SKM-1 (cell line): Measurements from ENCODE around the gene RFX6.
"Not testable (repeated sequence)": the region's sequence is repeated elsewhere in the genome, so short reads cannot be mapped to it uniquely, and the experiment has no call there.

ENCODE experiments used
- DNase-seq: peaks from one replicate; lab custom pipeline; 2025; ENCODE audit not compliant: unreplicated experiment; lab: John Stamatoyannopoulos, UW

RFX6 gene, protein sequence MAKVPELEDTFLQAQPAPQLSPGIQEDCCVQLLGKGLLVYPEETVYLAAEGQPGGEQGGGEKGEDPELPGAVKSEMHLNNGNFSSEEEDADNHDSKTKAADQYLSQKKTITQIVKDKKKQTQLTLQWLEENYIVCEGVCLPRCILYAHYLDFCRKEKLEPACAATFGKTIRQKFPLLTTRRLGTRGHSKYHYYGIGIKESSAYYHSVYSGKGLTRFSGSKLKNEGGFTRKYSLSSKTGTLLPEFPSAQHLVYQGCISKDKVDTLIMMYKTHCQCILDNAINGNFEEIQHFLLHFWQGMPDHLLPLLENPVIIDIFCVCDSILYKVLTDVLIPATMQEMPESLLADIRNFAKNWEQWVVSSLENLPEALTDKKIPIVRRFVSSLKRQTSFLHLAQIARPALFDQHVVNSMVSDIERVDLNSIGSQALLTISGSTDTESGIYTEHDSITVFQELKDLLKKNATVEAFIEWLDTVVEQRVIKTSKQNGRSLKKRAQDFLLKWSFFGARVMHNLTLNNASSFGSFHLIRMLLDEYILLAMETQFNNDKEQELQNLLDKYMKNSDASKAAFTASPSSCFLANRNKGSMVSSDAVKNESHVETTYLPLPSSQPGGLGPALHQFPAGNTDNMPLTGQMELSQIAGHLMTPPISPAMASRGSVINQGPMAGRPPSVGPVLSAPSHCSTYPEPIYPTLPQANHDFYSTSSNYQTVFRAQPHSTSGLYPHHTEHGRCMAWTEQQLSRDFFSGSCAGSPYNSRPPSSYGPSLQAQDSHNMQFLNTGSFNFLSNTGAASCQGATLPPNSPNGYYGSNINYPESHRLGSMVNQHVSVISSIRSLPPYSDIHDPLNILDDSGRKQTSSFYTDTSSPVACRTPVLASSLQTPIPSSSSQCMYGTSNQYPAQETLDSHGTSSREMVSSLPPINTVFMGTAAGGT

DNA sequence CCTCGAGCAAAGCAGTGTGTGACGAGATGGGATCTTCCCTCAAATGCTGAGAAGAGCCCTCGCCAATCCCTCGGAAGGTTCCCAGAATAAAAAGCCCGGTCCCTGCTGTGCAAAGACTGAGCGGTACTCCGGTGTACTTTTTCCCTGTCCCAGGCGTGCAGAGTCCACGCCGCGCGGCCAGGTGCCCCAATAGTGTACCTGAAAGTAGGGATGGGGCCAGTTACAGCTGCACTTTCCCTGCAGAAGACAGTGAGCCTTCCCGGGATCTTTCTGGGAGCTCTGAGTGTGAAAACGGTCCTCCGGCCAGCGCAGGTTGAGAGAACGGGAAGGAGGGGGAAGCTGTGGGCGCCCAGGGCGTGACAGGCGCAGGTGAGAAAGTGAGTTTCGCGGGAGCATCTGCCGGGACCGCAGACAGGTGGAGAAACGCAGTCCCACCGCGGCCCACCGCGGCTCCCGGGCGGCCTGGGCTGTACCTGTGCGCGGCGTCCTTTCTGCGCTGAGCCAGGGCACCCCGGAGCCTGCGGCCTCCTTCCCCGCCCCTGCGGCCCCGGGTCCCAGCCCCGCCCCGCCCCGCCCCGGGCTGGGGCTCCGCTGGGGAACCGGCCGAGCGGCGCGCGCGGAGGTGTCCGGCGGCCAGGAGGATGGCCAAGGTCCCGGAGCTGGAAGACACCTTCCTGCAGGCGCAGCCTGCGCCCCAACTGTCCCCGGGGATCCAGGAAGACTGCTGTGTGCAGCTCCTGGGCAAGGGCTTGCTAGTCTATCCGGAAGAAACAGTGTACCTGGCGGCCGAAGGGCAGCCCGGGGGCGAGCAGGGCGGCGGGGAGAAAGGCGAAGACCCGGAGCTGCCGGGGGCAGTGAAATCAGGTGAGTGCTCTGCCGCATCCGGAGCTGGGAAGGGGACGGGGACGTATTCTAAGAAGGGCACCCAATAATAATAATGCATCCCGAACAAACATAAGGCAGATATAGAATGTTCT, at the start of gene RFX6:
TSS of gene RFX6 (plus strand) at position 608 of the 977 bp plus-strand sequence. CDS start at position 642, 34 bp downstream.
- no peak for DNase-seq

DNA sequence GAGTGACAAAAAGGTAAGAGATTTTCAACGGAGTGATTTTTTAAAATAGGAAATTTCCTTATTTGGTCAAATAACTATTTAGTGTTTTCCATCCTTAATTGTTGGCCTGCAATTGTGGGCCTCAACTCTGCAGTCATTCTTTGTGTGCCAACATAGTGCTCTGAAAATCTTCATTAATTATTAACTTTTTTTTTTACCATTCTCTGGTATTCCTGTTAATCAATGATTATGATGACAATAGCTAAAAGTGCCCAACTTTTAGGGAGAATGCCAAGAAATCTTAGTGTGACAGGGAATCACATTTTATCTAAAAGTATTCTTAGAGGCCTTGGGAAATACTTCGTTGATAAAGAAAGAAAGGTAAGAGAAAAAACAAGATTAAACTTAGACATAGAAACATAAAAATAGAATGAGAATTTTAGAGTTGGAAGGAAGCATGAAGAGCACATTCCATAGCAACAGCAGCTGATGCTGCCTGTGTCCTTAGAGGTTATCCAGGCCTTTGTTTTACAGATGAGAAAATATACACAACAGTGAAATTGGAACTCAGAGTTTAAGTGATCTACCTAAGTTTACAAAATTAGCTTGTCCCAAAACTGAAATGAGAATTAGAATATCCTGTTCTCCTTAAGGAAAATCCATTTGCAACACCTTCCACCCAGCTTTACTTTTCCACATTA, 49.3 kb upstream of the RFX6 start:
- no peak for DNase-seq

DNA sequence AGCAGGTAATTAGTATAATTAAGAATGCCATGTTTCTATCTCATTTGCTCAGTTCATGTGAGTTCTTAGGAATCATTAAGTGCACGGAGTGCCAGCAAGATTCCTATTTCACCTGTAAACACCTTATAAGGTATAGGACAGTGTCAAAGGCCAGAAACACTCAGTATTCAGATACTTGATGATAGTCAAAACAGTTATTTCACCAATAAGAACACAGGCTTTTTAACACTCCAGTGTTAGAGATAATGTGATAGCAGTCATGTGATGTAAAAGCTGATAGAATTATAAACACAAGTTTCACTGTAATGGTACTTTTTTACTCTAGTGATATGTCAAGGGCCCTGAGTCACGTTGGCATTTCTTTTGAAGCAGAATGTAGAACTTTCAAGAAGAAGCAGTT, 48.1 kb upstream of the RFX6 start, which contains the start of gene GPRC6A:
TSS of gene GPRC6A (minus strand) at position 101 of the 400 bp plus-strand sequence. CDS start at position 31, 70 bp downstream.
- DNase-seq, result no peak

DNA sequence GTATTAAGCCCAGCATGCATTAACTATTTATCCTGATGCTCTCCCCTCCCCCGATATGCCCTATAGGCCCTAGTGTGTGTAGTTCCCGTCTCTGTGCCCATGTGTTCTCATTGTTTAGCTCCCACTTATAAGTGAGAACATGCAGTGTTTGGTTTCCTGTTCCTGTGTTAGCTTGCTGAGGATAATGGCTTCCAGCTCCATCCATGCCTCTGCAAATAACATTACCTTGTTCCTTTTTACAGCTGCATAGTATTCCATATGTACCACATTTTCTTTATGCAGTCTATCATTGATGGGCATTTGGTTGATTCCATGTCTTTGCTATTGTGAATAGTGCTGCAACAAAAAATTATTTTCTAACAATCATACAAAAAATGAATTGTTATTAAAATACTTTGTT, 42.5 kb upstream of the RFX6 start:
- DNase-seq, result not testable (repeated sequence)

DNA sequence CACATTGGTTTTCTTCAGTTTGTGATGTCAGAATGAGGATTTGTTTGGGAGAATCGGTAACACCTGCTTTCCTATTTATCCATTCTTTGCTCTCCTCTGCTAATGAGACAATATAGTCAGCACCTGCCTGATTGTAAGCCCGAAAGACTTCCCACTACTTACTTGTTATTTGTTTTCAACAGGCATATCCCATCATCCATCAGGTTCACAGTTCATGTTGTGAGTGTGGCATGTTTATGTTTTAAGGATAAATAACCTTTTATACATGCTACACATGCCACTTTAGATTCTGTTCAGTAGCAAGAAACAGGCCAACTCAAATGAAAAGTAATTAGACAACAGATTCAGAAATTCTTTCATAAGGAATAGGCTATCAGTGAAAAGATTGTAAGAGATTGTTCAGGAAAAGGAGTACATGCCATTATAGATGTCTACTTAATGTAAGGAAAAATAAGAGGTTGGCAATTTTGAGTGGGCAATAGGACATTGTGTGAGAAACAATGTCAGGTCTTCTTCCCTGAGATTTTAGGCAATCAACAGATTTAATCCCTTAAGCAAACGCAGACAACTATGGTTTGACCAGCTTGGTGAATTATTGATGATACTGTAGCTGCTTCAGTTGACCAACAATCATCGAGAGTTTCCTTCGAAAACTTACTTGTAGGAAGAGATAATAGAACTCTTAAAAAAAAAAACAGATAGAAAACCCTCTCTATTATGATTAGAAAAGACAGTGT, 40.3 kb upstream of the RFX6 start:
- DNase-seq, result no peak

DNA sequence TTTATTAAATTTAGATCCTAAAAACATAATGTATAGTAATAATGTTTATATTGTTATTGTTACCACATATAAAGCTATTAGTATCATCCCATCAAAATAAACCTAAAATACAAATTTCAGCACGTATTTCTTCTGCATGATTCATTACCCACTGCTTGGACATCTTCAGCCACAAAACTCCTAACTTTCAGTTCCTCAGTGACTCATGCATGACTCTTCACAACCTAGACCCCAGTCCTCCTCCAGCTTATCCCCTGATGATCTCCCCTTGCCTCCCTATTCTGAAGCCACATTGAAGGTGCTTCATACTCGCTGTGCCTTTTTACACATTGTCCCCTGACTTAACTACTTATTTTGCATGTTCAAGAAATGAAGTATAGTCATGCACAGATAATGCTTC, 37.0 kb upstream of the RFX6 start:
- DNase-seq, result no peak

DNA sequence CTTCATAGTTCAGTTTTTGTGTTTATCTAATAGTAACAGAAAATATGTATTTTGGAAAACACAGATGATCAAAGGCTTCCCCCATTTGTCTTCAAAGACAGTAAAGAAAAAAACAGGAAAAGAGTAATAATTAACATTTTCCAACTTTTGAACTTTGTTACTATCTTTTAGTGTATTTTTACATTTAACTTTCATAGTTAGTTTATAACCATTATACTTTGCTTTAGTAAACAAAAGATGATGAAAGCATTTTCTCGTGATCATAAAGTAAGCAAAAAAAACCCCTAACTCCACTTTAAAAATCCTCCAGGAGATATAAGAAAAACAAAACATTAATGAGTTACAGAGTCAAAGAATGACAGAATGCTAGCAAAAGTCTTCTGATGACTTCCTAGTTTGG, 34.6 kb upstream of the RFX6 start:
- no peak for DNase-seq

DNA sequence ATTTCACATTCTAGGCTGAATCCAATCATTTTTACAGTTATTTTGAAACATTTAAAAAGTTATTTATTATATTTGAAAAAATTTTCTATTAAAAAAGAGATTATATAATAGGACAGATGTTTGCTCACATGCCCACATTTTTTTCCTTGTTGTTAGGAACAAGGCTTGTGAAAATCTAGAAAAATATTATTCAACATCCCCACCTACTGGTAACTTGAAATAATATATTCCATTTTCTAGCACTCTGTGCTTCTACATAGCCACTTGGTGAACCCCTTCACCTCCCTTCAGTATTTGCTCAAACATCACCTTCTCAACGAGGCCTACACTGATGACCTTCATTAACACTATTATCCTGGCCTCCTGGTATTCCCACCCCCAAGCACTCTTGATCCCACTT, 29.8 kb upstream of the RFX6 start:
- DNase-seq, result no peak

DNA sequence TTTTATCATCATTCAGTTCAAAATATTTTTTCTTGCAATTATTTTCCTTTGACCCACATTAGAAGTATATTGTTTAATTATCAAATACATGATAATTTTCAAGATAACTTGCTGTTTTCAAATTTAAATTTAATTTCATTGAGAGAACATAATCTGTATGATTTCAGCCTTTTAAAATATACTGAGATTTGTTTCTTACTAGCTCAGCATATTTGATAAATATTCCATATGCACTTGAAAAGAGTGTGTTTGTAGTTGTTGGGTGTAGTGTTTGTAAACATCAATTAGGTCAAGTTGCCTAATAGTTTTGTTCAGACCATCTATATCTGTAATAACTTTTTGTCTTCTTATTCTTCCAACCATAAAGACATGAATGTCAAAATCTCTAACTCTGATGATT, 19.0 kb upstream of the RFX6 start:
- DNase-seq, result no peak

DNA sequence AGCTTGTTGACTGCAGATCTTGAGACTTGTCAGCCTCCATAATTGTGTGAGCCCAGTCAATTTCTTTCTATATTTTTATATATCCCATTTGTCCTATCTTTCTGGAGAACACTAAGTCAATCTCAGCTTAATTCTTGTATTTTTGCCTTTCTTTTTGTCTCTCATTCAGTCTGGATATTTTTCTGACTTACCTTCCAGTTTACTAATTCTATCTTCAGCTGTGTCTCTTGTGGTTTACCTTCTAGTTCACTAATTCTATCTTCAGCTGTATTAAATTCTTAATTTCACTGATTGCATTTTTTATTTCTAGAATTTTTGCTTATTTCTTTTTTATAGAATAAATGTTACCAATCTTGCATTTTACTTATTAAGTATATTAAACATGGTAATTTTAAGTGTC, 17.8 kb upstream of the RFX6 start:
- no peak for DNase-seq

DNA sequence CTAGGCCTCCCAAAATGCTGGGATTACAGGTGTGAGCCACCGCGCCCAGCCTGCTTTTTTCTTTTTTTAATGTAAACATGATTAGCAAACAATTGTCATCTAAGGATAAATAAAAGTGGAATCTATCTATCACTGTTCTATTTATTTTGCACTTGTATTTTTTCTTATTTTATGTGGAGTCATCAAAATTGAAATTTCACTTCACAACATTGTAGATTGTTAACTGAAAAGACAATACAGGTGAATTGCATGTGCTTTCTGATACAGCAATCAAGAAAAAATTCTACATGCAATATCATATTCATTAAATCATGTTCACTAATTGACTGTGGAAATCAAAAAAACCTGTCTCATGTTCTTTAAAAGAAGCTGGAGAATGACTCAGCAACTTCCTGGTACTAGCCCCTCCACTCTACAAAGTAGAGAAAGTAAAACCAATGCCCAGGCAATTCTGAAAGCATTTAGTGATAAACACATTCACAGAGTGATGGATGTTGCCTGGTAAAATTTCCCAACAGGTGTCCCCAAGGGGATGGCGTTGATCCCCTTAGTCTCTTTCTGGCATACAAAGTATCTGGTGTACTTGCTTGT, 10.7 kb upstream of the RFX6 start:
- DNase-seq, result no peak

DNA sequence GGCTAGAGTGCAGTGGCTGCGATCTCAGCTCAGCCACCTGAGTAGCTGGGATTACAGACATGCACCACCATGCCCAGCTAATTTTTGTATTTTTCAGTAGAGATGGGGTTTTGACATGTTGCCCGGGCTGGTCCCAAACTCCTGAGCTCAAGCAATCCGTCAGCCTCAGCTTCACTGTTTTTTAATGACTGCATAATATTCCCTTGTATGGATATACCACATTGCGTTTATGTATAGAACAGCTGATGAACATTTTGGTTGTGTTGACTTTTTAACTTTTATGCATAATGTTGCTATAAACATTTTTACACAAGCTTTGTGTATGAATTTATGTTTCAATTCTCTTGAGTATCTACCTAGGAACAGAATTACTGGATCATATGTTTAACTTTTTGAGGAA, 4.3 kb upstream of the RFX6 start:
- DNase-seq, result no peak

DNA sequence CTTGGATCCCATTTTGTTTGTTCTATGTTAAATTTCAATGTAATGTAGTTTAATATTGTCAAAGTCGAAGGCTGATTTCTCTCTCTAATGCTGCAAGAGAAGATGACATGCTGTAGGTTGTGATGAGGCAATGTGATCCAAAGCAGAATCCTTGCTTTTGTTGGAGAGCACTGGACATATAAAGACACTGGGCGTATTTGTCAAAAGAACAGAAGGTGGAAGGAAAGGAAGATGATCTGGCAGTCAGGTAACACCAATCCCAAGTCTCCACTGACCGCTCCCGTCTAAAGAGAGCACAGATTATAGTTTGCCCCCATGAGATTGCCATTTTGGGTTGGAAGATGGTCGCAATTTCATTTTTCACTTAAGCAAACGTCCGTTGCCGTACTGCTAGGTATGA, 935 bp upstream of the RFX6 start:
- DNase-seq, result no peak

DNA sequence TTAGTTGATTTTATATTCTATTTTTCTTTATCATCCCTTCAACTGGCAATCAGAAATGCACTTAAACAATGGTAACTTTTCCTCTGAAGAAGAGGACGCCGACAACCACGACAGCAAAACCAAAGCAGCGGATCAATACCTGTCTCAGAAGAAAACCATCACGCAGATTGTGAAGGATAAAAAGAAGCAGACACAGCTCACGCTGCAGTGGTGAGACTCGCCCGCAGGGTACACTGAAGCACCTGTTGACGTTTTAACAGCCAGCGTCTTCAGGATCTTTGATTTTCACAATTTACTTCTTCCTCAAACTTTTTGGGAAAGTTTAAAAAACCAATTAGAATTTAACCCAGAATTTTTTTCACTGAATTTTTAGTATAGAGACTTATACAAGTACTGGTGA, 701 bp downstream of the RFX6 start:
- no peak for DNase-seq

DNA sequence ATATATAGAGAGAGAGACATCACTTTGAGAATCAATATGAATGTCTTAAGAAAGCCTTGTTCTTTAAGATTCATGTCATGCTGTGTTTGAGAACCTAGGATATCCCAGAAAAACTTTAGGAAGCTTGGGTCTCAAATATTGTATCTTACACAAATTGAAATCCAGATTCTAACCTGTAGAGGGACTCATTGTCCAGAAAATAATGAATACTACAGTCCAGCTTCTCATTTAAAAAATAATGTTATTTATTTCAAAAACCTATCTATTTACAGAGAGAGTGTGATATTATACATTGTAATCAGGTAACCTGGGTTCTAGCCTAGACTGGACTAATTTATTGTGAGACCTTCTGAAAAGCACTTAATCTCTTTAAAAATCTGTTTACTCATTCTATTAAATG, 4.2 kb downstream of the RFX6 start:
- DNase-seq, result no peak

DNA sequence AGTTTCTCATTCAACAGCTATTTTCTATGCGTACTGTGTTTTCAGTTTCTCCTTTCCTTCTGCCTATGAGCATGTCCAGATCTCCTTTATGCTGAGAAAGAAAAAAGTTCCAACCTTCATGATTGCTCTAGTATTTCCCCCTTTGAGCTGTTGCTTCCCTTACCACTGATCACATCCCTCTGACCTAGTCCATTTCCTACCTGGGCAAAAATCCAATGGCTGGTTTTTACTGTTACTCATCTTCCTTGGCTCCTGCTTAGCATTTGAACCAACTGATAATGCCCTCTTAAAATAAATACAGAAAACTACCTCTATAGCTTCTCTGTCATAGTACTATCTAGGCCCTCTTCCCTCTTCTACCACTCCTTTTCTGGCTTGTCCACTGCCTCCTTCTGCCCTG, 6.0 kb downstream of the RFX6 start:
- DNase-seq, result no peak

DNA sequence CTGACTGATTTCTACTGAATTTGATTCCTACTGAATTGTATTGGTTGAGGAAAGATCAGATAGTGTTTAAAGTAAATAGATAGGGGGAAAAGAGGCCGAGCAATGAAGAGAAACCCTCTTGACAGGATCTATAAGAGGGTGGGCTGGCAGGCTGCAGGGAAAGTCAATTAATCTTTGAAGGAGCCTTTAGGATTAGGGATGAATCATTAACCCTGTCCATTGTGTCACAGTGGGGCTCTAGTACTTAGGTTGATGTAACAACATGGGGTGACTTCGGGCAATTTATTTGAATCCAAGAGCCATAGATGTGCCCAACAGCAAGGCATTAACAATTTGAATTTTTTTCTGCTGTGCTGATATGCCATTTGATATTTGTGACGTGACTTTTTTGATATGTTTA, 7.5 kb downstream of the RFX6 start:
- no peak for DNase-seq

DNA sequence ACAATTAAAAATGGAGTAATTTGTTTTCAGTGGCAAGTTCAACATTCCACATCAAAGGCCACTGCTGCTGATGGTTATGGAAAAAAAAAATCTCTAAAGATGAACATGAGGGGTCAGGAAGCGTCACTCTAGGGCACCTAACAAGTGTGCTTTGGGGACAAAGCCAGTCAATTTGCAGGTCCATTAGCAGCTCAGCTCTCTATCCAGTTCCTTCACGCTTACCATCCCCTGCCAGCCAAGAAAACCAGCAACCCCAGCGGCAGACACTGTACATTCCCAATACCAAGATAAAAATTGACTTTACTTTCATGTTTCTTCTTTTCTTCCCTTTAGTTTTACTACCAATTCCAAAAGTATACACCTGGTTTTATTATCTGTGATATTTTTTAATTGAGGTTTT, 10.1 kb downstream of the RFX6 start:
- no peak for DNase-seq

DNA sequence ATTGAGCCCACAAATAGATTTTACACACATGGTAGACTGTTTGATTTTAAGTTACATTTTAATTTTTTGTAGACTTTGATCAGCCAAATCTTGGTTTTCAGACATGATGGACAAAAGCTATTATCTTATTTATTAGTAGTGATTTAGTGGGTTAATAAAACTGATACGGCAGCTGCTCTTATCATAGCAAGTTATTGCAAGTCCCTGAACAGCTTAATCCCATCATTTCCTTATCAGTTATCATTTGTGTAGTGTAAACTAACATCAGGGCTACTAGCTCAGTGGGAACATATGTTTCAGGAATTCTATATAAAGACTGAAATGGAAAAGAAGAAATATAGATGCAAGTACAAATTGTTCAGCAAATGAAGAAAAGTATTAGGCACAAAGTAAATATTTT, 10.9 kb downstream of the RFX6 start:
- no peak for DNase-seq
